ENCODE measurements around the gene DLX3. TPM values are rescaled to one million over a fixed set of nuclear protein-coding genes. Genes with fewer than 3 reads are reported as not detected.

The DLX3 gene
- total RNA-seq, 1 experiment from 2014 or later: 1.2 TPM

GRCh38 chr17:49997301-49997650 lies 2.3 kb upstream of the DLX3 start:
- WGBS (ENCODE audit: extremely low coverage, insufficient read length, low lambda C conversion rate): no CpG with 5 or more reads among the region's 6 CpGs
- H3K4me1 Mint-ChIP-seq: peaks cover 34 to 35% of the 10 kb centered on the region in 2 experiments
- peaks cover 5% of the 10 kb centered on the region for H4K20me1 ChIP-seq (ENCODE audit: control insufficient read depth, insufficient read depth, insufficient read length)
- DNase-seq: no peak
- peaks cover 0 to 3% (median 2%) of the 10 kb centered on the region in 3 experiments; a peak in 3 of 7 replicates for H3K36me3 Mint-ChIP-seq (ENCODE audit: insufficient read depth in 1 of 3, low read depth in 3 of 3)
- no peak overlapping the region for H2BK20ac ChIP-seq (ENCODE audit: low read depth, low read length, poor library complexity, severe bottlenecking)
- no peaks in the 10 kb centered on the region for H3K79me1 ChIP-seq (ENCODE audit: insufficient read depth, low read depth, low read length, poor library complexity, severe bottlenecking)
- TF ChIP-seq CTCF (conservative IDR thresholded peaks at IDR 0.05): no peak
- H4K91ac ChIP-seq (ENCODE audit: insufficient read length, low read depth, low read length): no peak overlapping the region
- H2AFZ ChIP-seq (ENCODE audit: low read length): no peak overlapping the region
- no peak overlapping the region for H3K56ac ChIP-seq (ENCODE audit: insufficient read length, low read depth, low read length)
- H3K18ac ChIP-seq (ENCODE audit: insufficient read length, low read depth, low read length): no peak overlapping the region
- H2BK12ac ChIP-seq (ENCODE audit: insufficient read length, low read depth, low read length): no peak overlapping the region
- H4K5ac ChIP-seq (ENCODE audit: insufficient read length, low read depth, low read length): no peak overlapping the region
- H2BK5ac ChIP-seq (ENCODE audit: insufficient read length, low read length): no peak overlapping the region
- no peak overlapping the region for H3K23ac ChIP-seq (ENCODE audit: insufficient read length, low read depth, low read length)
- no peak overlapping the region for H3K27ac ChIP-seq (ENCODE audit: insufficient read length, low read depth, low read length)
- peaks cover 95% of the 10 kb centered on the region for H3K27me3 Mint-ChIP-seq (ENCODE audit: low read depth)
- H3K23me2 ChIP-seq (ENCODE audit: insufficient read length, low read depth, low read length, poor library complexity, severe bottlenecking): peaks cover 11% of the 10 kb centered on the region
- H3K79me2 ChIP-seq (ENCODE audit: insufficient read depth, low read length): no peaks in the 10 kb centered on the region
- peak overlapping the region; percentile 49 for H3K4me2 ChIP-seq (ENCODE audit: insufficient read depth, insufficient read length, low read length)
- H3K4me3 Mint-ChIP-seq: peak overlapping the region; percentile 19 to 70; a peak in 3 of 5 replicates
- no peak overlapping the region for H3K14ac ChIP-seq (ENCODE audit: insufficient read depth, low read length)
- no peaks in the 10 kb centered on the region for H3K9me3 ChIP-seq (ENCODE audit: control insufficient read depth, low read depth, low read length)
- H3K27me3 ChIP-seq (ENCODE audit: insufficient read depth, low read length): peaks cover 51% of the 10 kb centered on the region
- H2BK120ac ChIP-seq (ENCODE audit: low read depth, low read length, poor library complexity, severe bottlenecking): no peak overlapping the region
- no peaks in the 10 kb centered on the region; the same call in 1 of the 2 replicates for H3K4me1 ChIP-seq (ENCODE audit: insufficient read depth, low read length)
- no peak overlapping the region for H3K9ac ChIP-seq (ENCODE audit: extremely low read depth, insufficient read length, low read length)
- no peak overlapping the region for H3K27ac Mint-ChIP-seq
- H3T11ph ChIP-seq (ENCODE audit: low read length): no peak overlapping the region
- no peak overlapping the region for H3K4ac ChIP-seq (ENCODE audit: low read depth, low read length)
- H3K9me3 Mint-ChIP-seq: peaks cover 6 to 10% of the 10 kb centered on the region in 2 experiments; a peak in 4 of 5 replicates
- H2BK15ac ChIP-seq (ENCODE audit: low read depth, low read length): no peak overlapping the region
- H2AK5ac ChIP-seq (ENCODE audit: insufficient read length, low read length): no peak overlapping the region
- H4K8ac ChIP-seq (replicated peaks; ENCODE audit: insufficient read length, low read depth, low read length): no peak overlapping the region
